HepG2 (cell line): Measurements from ENCODE around the gene SIRT6. TPM values are rescaled to one million over a fixed set of nuclear protein-coding genes. Genes with fewer than 3 reads are reported as not detected.
A peak's percentile ranks its signal among the peaks of the same experiment; 100 is the strongest.

Experiments used
- BCL6 ChIP-seq: IDR thresholded peaks from 2 replicates; pipeline ENCODE4 v1.6.1; 2016; ENCODE audit warnings: missing genetic modification reagents, missing compliant biosample characterization
- ISL2 ChIP-seq: sonication (generic); formaldehyde crosslinking; IDR thresholded peaks from 2 replicates; pipeline ENCODE4 v1.5.0; 2020; ENCODE audit warnings: missing genetic modification reagents
- ZNF570 ChIP-seq: sonication (generic); formaldehyde crosslinking; IDR thresholded peaks from 2 replicates; pipeline ENCODE4 v1.4.0; 2020; ENCODE audit warnings: mild to moderate bottlenecking, missing genetic modification reagents, borderline replicate concordance
- polyA plus RNA-seq, 8 experiments: library from polyadenylated mRNA; depleted of rRNA in 3 of 8; stranded (reverse) in 7 of 8; unstranded in 1 of 8; fragments of >200 nt; fragmentation: Illumina TruSeq in 4 of 8; extraction: Trizol in 4 of 8; gene quantifications; 2 replicates each; pipeline versions ENCODE4 v1.2.1 to v1.2.3, GENCODE V29; 2011 to 2016; ENCODE audit warnings: low read depth in 4 of 8, missing spikeins in 1 of 8, mixed read lengths in 1 of 8; ENCODE audit not compliant: insufficient read depth in 1 of 8
- total RNA-seq, 5 experiments: library from RNA; depleted of rRNA; stranded (reverse); fragments of >200 nt; fragmentation: Illumina TruSeq; extraction: Trizol; gene quantifications; 2 replicates each; pipeline ENCODE4 v1.2.3, GENCODE V29; 2016; ENCODE audit warnings: low read depth in 1 of 5
- TF ChIP-seq, protein P1 (sequence below): sonication (generic); formaldehyde crosslinking; IDR thresholded peaks from 2 replicates; pipeline ENCODE4 v1.4.0; 2020; ENCODE audit warnings: missing genetic modification reagents, mild to moderate bottlenecking, borderline replicate concordance
- TF ChIP-seq, protein P2 (sequence below): sonication (generic); formaldehyde crosslinking; IDR thresholded peaks from 2 replicates; pipeline ENCODE4 v1.4.0; 2020; ENCODE audit warnings: missing genetic modification reagents
- TF ChIP-seq, protein P3 (sequence below): sonication (generic); formaldehyde crosslinking; IDR thresholded peaks from 2 replicates; pipeline ENCODE4 v1.4.0; 2020; ENCODE audit warnings: missing genetic modification reagents; ENCODE audit errors: not compliant biosample characterization
- TF ChIP-seq, protein P4 (sequence below), 2 experiments: fragments of 450-650 bp in 1 of 2; sonication (generic) in 1 of 2; formaldehyde crosslinking in 1 of 2; IDR thresholded peaks; 2 replicates each; pipeline versions ENCODE4 v1.6.1 to v1.8.0; 2016 to 2022; ENCODE audit warnings: antibody characterized with exemption in 1 of 2, mild to moderate bottlenecking in 1 of 2, missing genetic modification reagents in 1 of 2
- TF ChIP-seq, protein P5 (sequence below): sonication (generic); formaldehyde crosslinking; IDR thresholded peaks from 2 replicates; pipeline ENCODE4 v1.5.1; 2020; ENCODE audit warnings: mild to moderate bottlenecking, missing genetic modification reagents, borderline replicate concordance

The SIRT6 gene
- total and polyA plus RNA-seq, 2 of the 13 experiments (the other 11 are each of a cell fraction or from before 2014, with no cell fraction given): 11.0 to 18.4 TPM

DNA sequence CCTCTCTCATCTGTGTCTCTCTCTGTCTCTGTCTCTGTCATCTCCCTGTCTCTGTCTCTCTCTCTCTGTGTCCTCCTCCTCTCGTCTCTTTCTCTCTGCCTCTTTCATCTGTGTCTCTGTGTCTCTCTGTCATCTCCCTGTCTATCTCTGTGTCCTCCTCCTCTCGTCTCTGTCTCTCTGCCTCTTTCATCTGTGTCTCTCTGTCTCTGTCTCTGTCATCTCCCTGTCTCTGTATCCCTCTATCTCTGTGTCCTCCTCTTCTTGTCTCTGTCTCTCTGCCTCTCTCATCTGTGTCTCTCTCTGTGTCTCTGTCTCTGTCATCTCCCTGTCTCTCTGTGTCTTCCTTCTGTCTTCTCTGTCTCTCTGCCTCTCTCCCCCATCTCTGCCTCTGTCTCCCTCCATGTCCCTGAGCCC, 46.4 kb upstream of the SIRT6 start (continued):
- TF ChIP-seq, protein P1, sequence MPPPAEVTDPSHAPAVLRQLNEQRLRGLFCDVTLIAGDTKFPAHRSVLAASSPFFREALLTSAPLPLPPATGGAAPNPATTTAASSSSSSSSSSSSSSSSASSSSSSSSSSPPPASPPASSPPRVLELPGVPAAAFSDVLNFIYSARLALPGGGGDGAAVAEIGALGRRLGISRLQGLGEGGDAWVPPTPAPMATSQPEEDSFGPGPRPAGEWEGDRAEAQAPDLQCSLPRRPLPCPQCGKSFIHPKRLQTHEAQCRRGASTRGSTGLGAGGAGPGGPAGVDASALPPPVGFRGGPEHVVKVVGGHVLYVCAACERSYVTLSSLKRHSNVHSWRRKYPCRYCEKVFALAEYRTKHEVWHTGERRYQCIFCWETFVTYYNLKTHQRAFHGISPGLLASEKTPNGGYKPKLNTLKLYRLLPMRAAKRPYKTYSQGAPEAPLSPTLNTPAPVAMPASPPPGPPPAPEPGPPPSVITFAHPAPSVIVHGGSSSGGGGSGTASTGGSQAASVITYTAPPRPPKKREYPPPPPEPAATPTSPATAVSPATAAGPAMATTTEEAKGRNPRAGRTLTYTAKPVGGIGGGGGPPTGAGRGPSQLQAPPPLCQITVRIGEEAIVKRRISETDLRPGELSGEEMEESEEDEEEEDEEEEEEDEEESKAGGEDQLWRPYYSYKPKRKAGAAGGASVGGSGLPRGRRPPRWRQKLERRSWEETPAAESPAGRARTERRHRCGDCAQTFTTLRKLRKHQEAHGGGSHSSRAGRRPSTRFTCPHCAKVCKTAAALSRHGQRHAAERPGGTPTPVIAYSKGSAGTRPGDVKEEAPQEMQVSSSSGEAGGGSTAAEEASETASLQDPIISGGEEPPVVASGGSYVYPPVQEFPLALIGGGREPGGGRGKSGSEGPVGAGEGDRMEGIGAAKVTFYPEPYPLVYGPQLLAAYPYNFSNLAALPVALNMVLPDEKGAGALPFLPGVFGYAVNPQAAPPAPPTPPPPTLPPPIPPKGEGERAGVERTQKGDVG (CRISPR knock-in tag): no peak
- TF ChIP-seq, protein P2, sequence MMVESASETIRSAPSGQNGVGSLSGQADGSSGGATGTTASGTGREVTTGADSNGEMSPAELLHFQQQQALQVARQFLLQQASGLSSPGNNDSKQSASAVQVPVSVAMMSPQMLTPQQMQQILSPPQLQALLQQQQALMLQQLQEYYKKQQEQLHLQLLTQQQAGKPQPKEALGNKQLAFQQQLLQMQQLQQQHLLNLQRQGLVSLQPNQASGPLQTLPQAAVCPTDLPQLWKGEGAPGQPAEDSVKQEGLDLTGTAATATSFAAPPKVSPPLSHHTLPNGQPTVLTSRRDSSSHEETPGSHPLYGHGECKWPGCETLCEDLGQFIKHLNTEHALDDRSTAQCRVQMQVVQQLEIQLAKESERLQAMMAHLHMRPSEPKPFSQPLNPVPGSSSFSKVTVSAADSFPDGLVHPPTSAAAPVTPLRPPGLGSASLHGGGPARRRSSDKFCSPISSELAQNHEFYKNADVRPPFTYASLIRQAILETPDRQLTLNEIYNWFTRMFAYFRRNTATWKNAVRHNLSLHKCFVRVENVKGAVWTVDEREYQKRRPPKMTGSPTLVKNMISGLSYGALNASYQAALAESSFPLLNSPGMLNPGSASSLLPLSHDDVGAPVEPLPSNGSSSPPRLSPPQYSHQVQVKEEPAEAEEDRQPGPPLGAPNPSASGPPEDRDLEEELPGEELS: no peak
- TF ChIP-seq, protein P3, sequence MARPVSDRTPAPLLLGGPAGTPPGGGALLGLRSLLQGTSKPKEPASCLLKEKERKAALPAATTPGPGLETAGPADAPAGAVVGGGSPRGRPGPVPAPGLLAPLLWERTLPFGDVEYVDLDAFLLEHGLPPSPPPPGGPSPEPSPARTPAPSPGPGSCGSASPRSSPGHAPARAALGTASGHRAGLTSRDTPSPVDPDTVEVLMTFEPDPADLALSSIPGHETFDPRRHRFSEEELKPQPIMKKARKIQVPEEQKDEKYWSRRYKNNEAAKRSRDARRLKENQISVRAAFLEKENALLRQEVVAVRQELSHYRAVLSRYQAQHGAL (CRISPR knock-in tag): no peak
- TF ChIP-seq, protein P4, sequence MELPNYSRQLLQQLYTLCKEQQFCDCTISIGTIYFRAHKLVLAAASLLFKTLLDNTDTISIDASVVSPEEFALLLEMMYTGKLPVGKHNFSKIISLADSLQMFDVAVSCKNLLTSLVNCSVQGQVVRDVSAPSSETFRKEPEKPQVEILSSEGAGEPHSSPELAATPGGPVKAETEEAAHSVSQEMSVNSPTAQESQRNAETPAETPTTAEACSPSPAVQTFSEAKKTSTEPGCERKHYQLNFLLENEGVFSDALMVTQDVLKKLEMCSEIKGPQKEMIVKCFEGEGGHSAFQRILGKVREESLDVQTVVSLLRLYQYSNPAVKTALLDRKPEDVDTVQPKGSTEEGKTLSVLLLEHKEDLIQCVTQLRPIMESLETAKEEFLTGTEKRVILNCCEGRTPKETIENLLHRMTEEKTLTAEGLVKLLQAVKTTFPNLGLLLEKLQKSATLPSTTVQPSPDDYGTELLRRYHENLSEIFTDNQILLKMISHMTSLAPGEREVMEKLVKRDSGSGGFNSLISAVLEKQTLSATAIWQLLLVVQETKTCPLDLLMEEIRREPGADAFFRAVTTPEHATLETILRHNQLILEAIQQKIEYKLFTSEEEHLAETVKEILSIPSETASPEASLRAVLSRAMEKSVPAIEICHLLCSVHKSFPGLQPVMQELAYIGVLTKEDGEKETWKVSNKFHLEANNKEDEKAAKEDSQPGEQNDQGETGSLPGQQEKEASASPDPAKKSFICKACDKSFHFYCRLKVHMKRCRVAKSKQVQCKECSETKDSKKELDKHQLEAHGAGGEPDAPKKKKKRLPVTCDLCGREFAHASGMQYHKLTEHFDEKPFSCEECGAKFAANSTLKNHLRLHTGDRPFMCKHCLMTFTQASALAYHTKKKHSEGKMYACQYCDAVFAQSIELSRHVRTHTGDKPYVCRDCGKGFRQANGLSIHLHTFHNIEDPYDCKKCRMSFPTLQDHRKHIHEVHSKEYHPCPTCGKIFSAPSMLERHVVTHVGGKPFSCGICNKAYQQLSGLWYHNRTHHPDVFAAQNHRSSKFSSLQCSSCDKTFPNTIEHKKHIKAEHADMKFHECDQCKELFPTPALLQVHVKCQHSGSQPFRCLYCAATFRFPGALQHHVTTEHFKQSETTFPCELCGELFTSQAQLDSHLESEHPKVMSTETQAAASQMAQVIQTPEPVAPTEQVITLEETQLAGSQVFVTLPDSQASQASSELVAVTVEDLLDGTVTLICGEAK (IDR thresholded peaks at IDR 0.05): peak; percentile 1; the same call in 1 of the 2 replicates
- TF ChIP-seq, protein P4 (CRISPR knock-in tag; IDR thresholded peaks at IDR 0.05): no peak
- TF ChIP-seq ZNF570 (CRISPR knock-in tag) (no peak), ISL2 (CRISPR knock-in tag) (no peak), BCL6 (CRISPR knock-in tag) (no peak)
- TF ChIP-seq, protein P5, sequence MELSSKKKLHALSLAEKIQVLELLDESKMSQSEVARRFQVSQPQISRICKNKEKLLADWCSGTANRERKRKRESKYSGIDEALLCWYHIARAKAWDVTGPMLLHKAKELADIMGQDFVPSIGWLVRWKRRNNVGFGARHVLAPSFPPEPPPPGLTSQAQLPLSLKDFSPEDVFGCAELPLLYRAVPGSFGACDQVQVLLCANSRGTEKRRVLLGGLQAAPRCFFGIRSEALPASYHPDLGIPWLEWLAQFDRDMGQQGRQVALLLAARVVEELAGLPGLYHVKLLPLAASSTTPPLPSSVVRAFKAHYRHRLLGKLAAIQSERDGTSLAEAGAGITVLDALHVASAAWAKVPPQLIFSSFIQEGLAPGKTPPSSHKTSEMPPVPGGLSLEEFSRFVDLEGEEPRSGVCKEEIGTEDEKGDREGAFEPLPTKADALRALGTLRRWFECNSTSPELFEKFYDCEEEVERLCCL (CRISPR knock-in tag): no peak
